Measurements from ENCODE around the gene EXOC6.

Gene EXOC6

DNA sequence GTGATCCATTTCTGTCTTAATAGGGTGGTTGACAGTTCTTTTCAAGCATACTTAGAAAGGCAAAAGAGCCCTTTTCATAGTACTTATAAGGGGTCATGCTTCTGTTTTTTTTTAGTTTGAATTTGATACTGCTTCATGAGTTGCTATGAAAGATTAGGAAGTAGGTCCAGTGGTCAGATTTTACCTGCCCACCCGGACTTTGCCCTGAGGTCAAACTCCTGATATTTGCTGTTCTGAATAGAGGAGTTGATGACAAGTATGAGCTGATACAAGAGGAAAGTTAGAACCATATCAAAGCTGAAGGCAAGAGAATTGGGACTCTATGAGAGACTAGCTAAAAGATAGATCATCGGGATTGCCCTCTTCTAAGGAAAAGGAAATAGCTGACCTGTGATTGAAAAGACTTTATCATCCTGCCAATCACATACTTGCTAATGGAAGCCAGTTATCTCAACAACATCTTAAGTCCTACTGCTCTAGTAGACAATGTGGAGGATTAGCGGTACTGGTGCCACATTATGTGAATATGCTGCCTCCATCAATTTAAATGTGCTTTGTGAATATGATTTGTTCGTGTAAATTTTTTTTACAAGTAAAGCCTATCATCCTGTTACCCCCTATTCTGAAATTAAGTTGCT is 174.8 kb downstream of the EXOC6 start:
- DNase-seq (ENCODE audit: low read depth in 2 of 2) = no peak

DNA sequence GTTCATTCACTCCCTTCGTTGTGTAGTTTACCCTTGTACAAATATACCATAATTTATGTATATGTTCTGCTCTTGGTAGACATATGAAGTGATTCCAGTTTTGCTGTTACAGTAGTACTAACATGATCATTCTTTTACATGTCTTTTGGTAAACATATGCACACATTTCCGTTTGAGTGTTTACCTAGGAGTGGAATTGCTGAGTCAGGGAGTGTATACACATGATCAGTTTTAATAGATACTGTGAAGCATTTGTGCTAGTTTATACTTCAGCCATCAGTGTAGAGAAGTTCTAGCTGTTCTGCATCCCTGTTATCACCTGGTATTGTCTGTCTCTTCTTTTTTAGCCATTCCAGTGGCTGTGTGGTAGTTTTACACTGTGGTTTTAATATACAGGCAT is 177.8 kb downstream of the EXOC6 start:
- DNase-seq (ENCODE audit: low read depth in 2 of 2) = no peak

DNA sequence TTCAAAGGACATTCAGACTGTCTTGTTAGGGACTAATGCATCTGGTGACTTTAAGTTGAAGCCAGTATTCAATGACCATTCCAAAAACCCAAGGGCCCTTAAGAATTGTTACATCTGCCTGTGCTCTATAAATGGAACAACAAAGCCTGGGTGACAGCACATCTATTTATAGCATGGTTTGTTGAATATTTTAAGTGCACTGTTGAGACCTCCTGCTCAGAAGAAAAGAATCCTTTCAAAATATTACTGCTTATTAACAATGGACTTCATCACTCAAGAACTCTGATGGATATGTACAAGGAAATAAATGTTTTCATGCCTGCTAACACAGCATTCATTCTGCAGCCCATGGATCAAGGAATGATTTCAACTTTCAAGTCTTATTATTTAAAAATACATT is 179.2 kb downstream of the EXOC6 start:
- no peak for DNase-seq (ENCODE audit: low read depth in 2 of 2)

DNA sequence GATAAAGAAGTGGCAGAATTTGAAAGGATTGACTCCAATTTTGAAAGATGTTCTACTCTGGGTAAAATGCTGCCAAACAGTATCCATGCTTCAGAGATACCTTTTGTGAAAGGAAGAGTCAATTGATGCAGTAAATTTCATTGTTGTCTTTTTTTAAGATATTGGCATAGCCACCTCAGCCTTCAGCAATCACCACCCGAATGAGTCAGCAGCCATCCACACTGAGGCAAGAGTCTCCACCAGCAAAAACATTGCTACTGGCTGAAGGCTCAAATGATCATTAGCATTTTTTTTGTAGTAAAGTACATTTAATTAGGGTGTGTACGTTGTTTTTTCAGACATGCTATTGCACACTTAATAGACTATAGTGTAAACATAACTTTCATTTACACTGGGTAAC is 180.6 kb downstream of the EXOC6 start:
- DNase-seq (ENCODE audit: low read depth in 2 of 2) = no peak

DNA sequence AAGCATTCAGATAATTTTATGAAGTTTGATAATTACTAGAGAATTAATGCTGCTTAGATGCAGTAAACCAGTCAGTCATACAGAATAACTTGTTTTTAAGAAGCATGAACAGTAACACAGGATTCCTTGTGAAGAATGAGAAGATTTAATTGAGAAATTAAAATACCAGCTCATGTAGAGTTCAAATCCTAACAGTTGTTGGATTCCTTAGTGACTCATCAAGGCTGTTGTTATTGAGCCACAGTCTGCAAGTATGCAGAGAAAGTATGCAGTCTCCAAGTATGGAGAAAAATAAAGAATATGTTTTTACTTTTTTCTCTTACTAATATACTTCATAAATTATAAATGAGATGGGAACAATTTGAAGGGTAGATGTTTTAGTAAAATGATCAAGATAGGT is 182.1 kb downstream of the EXOC6 start:
- no peak for DNase-seq (ENCODE audit: low read depth in 2 of 2)

DNA sequence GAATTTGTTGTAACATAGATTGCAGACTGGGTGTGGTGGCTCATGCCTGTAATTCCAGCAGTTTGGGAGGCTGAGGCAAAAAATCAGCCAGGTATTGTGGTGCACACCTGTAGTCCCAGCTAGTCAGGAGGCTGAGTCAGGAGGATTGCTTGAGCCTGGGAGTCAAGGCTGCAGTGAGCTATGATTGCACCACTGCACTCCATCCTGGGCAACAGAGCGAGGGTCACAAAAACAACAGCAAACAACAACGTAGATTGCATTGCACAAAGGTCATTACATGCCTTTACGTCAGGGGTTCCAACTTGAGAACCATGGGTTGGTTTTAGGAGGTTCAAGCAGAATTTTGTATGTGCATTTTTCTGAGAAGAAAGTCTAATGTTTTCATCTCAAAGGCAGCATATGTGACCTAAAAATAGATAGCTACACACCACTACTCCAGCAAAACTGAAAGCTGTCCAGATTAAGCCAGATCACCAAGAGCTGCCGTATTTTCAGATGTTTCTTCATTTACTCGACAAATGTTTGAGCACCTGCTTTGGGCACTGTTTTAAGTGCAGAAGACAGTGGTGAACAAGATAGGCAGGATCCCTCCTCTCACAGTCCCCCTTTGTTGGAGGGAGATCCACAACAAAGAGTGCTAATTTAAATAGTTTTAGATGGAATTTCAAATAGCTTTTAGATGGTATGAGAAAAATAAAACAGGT is 183.9 kb downstream of the EXOC6 start:
- no peak for DNase-seq (ENCODE audit: low read depth in 2 of 2)

DNA sequence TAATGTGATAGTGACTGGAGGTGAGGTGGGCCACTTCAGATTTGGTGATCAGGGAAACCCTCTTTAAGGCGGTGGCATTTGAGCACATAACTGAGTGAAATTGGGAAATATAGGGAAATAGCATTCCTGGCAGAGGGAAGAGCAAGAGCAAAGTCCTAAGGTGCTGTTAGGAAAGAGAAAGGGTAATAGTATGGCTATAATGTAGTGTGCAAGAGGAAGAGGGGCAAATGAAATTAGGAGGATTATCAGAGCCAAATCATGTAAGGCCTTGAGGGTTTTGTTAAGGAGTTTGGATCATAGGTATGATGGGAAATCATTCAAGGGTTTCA is 184.5 kb downstream of the EXOC6 start:
- no peak for DNase-seq (ENCODE audit: low read depth in 2 of 2)

DNA sequence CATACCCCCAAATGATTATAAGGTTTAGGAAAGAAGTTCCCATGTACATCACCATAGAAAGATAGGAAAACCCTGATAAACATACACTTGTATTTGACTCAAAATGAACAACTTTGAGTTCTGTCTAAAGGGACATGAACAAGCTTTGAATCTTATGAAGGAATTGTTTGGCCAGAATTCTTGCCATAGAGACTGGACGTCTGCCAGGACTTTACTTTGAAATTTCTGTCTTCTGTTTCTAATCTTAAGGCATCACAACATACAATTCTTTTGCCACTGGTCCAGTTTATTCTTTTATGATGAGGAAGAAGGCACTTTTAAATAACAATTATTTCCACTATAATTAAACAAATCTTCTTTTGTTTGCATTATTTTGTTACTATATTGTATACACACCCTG is 186.1 kb downstream of the EXOC6 start:
- no peak for DNase-seq (ENCODE audit: low read depth in 2 of 2)

DNA sequence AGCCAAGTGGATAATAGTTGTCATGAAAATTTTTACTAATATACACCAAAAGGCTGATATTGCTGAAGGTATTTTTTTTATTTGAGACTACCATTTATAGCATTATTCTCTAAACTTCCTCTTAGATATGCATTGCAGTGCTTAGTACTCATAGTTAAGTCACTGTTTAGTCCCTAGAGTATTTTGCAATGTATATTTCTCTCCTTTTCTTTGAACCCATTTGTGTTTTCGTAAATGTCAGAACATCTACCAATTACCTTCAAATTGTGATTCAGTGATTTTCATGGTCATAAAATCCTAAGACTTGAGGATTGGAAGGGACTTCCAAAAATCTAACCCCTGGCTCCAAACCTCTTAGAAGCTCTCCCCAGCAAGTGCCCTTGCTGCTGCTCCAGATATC is 190.8 kb downstream of the EXOC6 start:
- no peak for DNase-seq (ENCODE audit: low read depth in 2 of 2)

DNA sequence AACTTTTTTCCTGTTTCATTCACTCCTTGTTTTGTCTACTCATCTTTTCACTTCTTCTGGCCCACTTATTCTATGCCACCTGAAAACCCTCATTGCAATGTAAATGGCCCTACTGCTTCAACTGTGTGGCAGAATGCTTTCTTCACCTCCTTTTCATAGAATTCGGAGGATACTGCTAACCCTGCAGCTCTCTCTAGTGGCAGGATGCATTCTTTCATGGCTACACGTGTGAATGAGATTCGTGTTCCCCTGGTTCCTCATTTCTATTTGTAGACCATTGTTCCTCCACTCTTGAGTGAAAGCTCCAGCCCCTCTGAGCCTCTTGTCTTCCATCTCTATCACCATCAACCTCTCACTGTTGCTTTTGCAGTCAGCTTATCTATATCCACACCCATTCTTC is 191.4 kb downstream of the EXOC6 start:
- no peak for DNase-seq (ENCODE audit: low read depth in 2 of 2)

DNA sequence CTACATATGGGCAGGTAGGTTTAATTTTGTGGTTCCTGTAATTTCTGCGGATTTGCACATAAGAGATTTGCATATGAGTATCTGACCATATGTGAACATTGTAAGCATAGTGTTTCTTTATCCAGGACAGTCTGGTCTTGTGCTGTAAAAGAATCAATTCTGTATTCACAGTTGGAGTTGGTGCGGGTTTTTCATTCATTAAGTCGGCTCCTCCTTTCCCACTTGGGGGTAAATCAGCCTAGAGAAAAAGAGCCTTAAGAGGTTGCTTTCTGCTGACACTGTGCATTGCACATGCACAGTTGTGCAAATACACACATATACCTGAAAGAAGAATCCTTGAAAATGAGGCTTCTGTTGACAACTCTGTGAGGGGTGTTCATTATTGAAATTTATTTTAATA is 206.2 kb downstream of the EXOC6 start:
- DNase-seq (ENCODE audit: low read depth in 2 of 2) = no peak

DNA sequence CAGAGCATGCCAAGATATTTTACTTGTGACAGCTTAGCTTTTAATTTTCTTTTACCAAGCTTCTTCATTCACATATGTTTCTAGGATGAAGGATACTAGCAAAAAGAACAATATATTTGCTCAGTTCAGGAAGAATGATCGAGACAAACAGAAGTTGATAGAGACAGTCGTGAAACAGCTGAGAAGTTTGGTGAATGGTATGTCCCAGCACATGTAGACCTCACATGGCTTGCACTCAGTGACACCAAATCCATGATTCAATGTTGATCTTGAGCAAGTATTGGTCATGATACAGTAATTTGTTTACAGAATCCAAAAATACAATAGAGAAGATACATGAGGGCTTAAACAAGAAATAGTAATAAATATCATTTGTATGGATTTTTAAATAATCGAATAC is 209.8 kb downstream of the EXOC6 start:
- no peak for DNase-seq (ENCODE audit: low read depth in 2 of 2)

DNA sequence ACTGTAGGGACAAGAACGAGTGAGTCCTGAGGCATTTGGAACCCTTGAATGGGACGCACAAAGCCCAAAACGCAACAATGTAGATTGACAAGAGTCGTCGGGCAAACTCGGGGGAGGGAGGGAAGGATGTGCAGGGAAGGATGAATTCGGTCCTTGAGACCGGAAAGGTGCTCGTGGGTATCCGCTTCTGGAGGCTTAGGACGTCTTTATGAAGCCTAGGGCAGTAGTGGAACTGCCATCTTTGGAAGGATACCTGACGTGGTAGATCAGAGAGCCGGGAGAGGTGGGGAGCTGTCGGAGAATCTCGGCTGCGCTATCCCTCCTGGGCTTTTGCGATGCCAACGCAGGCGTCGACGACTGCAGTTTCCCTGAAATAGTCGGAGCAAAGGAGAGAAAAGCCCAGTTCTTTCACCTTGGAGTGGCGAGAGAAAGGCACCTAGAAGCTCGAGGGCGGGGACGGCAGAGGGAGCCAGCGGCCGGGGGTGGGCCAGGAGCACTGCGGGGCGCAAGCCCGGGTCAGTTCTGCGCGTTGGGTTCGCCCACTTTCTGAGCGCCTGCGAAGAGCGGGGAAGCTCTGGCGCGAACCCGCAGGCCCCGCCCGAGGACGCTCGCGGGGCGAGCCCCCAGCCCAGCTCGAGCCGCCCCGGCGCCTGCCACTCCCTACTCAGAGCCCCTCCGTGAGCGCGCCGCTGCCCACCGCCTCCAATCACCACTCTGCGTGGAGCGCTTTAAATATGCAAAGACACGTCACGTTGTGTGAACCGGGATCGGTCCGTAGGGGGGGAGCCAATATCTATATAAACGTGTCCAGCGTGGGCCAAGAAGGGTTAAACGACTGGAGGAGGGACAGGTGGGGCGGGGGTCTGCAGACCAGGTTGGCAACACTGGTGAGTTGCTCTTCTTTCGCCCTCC is 211.9 kb downstream of the EXOC6 start, which contains the start of gene CYP26C1:
TSS of gene CYP26C1 (plus strand) at position 824 of the 912 bp plus-strand sequence. CDS start 466 bp downstream, outside the sequence.
- no peak for DNase-seq (ENCODE audit: low read depth in 2 of 2)

DNA sequence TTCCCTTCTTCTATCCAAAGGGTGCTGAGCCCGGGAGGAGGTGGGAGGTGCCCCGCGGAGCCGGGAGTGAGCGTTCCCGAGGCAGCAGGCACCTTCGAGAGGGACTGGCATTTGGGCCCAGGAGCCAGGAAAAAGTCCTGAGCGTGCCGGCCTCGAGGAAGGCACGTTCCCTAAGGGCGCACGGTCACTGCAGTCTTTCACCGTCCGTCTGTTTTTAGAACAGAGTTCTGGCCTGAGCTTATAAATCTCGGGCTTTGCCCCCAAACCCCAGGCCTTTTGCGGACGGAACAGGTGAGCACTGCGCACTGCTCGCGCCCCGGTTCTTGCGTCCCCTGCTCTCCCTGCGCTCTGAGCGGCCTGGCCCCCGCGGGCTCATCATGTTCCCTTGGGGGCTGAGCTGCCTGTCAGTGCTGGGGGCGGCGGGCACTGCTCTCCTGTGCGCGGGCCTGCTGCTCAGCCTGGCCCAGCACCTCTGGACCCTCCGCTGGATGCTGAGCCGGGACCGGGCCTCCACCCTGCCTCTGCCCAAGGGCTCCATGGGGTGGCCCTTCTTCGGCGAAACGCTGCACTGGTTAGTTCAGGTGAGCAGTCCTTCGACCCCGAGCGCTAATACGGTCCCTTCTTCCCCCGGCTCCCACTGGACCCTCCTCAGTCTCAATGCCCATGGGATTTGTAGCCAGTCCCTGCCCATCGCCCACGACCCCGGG is 212.7 kb downstream of the EXOC6 start:
- DNase-seq (ENCODE audit: low read depth in 2 of 2) = no peak

DNA sequence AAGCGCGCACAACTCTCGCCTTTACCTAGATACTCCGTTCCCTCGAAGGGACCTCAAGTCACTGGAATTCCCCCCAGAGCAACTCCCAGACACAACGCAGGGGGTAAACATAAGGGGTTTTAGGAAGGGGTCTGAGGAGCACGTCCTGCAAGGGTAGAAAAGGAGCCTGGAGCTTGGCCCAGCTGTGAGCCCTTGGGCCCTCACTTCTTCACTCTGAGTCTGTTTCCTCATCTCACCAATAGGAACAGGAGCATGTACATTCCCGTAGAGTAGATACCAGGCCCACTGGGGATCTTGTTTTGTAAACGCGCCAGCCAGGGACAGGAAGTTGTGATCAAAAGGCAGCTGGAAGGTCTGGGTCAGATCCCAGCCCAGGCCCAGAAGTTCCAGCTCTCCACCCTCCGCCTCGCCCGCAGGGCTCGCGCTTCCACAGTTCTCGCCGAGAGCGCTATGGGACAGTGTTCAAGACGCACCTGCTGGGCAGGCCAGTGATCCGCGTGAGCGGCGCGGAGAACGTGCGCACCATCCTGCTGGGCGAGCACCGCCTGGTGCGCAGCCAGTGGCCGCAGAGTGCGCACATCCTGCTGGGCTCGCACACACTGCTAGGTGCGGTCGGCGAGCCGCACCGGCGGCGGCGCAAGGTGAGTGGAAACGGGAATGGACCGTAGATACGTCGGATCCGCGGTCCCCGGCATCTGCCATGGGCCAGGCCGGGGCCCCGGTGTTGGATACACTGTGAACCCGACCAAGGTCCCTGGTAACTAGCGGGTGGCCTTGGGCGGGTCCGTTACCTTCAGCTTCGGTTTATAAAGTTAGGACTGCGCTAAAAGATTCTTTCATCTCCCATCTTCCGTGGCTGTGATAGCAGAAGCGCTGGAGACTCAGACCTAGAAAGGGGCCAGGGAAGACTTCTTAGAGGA is 213.5 kb downstream of the EXOC6 start:
- no peak for DNase-seq (ENCODE audit: low read depth in 2 of 2)

DNA sequence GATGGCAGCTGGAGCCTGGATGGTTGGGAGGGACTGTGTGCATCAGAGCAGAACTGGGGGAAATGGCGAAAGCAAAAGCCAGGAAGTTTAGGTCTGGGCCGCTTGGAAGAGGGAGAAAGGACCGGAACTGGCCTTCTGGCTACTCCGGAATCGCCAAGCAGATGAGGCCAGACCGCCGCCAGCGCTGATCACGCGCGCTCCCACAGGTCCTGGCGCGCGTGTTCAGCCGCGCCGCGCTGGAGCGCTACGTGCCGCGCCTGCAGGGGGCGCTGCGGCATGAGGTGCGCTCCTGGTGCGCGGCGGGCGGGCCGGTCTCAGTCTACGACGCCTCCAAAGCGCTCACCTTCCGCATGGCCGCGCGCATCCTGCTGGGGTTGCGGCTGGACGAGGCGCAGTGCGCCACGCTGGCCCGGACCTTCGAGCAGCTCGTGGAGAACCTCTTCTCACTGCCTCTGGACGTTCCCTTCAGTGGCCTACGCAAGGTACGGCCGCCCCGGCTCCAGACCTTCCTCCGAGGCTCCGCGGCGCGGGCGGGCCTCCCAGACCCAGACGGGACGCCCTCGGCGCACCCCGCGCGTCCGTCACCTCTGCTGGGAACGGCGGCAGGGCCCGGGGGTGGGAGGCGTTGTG is 214.3 kb downstream of the EXOC6 start:
- no peak for DNase-seq (ENCODE audit: low read depth in 2 of 2)

DNA sequence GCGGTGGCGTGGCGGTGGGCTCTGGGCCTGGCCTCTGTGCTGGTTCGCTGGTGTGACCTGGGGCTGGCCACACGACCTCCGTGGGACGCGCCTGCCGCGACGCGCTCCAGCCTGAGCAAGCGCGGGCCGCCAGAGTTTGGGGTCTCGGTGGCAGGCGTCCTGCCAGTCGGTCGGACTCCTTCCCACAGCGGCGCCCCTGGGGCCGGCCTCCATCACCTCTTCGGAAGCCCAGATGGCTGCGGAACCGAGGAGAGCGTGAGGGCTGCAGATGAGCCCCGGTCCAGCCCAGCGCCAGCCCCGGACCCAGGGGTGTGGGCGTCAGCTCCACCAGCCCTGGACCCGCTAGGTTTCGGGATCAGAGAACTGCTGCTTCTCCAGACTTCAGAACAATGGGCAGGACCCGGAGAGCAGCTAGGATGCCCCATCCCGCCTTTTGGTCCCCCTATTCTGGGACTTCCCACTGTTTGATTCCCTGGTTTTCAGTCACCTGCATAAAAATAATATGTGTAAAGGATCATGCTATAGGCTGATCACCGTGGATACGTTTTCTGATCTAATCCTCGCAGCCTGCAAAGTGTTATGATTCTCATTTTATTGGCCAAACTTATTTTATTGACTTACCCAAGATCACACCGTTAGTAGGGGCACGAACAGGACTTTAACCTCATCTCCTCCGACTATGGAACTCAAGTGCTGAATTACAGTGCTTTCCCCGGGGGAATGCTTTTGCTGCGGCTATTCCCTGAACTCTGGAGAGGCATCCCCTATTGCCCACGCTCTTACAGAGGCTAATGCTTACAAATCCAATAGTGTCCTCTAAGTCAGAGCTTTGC is 215.0 kb downstream of the EXOC6 start:
- no peak for DNase-seq (ENCODE audit: low read depth in 2 of 2)

DNA sequence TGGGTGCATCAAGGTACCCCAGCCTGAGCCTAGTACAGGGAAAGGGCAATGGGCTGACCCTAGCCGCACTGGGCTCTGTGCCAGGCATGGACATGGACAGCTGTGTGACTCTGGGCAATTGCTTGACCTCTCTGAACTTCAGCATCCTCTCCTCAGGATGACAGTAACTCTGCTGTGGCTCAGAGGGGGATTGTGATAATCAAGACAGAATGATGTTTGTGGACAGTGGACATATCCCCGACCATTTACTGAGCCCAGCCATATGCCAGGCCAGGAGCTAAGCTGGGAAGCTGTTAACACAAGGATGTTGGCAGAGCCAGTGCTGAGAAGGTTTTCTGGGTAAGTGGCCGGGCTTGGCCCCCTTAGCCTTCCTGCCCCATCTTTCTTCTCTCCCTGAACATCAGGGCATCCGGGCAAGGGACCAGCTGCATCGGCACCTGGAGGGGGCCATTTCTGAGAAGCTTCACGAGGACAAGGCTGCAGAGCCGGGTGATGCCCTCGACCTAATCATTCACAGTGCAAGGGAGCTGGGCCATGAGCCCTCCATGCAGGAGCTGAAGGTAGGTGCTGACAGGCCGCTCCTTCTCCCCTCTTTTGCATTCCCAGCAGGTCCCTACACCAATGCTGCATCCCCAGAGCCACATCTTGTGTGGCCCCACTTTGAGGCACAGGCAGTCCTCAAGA is 215.8 kb downstream of the EXOC6 start:
- no peak for DNase-seq (ENCODE audit: low read depth in 2 of 2)

Measured in activated CD4-positive, alpha-beta T cell treated with anti-CD3 and anti-CD28 coated beads for 24 hours (primary cell).